Astrocyte (in vitro differentiated cells and primary cell): Measurements from ENCODE around the gene NLRP12. TPM values are rescaled to one million over a fixed set of nuclear protein-coding genes. Genes with fewer than 3 reads are reported as not detected.
"Not testable (repeated sequence)": the region's sequence is repeated elsewhere in the genome, so short reads cannot be mapped to it uniquely, and the experiment has no call there.

Source experiments
- DNase-seq: peaks from one replicate; pipeline ENCODE4 v3.0.0-alpha.2; 2010; ENCODE audit warnings: low read depth
- FAIRE-seq: peaks from 2 replicates; lab custom pipeline; 2011; peaks lifted over from hg19 to GRCh38; lab: Jason Lieb, UNC
- H2AFZ ChIP-seq: 2 replicates; pipeline ENCODE4 v1.6.0; 2012; ENCODE audit warnings: low read depth, low read length, inconsistent platforms
- H3K27ac ChIP-seq: 2 replicates; pipeline ENCODE4 v1.5.1; 2011; ENCODE audit warnings: low read depth, low read length, inconsistent platforms
- H3K27me3 ChIP-seq: 2 replicates; pipeline ENCODE4 v1.6.0; 2011; ENCODE audit warnings: low read length, inconsistent platforms; ENCODE audit not compliant: insufficient read depth
- H3K36me3 ChIP-seq: 2 replicates; pipeline ENCODE4 v1.5.1; 2011; ENCODE audit warnings: low read length, inconsistent platforms; ENCODE audit not compliant: insufficient read depth
- H3K4me1 ChIP-seq: 2 replicates; pipeline ENCODE4 v1.5.1; 2011; ENCODE audit warnings: low read length, inconsistent platforms; ENCODE audit not compliant: insufficient read depth
- H3K4me2 ChIP-seq: 2 replicates; pipeline ENCODE4 v1.6.0; 2012; ENCODE audit warnings: low read length, inconsistent platforms
- H3K4me3 ChIP-seq: 2 replicates; pipeline ENCODE4 v1.5.1; 2011; ENCODE audit warnings: low read depth, mild to moderate bottlenecking, low read length, inconsistent platforms; ENCODE audit not compliant: insufficient read depth
- H3K79me2 ChIP-seq: 2 replicates; pipeline ENCODE4 v1.6.0; 2012; ENCODE audit warnings: mild to moderate bottlenecking, low read length, inconsistent platforms; ENCODE audit not compliant: insufficient read depth
- H3K9ac ChIP-seq: 2 replicates; pipeline ENCODE4 v1.6.0; 2012; ENCODE audit warnings: mild to moderate bottlenecking, low read length, inconsistent platforms
- H3K9me3 ChIP-seq: 2 replicates; pipeline ENCODE4 v1.5.1; 2012; ENCODE audit warnings: low read depth, mild to moderate bottlenecking, low read length, inconsistent platforms; ENCODE audit not compliant: insufficient read depth
- H4K20me1 ChIP-seq: 2 replicates; pipeline ENCODE4 v1.6.0; 2012; ENCODE audit warnings: low read length, inconsistent platforms; ENCODE audit not compliant: insufficient read depth
- H3K27ac Mint-ChIP-seq: one replicate; pipeline ENCODE4 v1.8.0; 2021; ENCODE audit warnings: mild to moderate bottlenecking, mixed read lengths; ENCODE audit not compliant: unreplicated experiment
- H3K27me3 Mint-ChIP-seq: one replicate; pipeline ENCODE4 v1.8.0; 2021; ENCODE audit warnings: low read depth, mixed read lengths; ENCODE audit not compliant: unreplicated experiment
- H3K36me3 Mint-ChIP-seq: one replicate; pipeline ENCODE4 v1.8.0; 2021; ENCODE audit warnings: low read depth, mixed read lengths; ENCODE audit not compliant: unreplicated experiment
- H3K4me1 Mint-ChIP-seq: one replicate; pipeline ENCODE4 v1.8.0; 2021; ENCODE audit warnings: low read depth, mixed read lengths; ENCODE audit not compliant: unreplicated experiment
- H3K4me3 Mint-ChIP-seq: one replicate; pipeline ENCODE4 v1.8.0; 2021; ENCODE audit warnings: mild to moderate bottlenecking, moderate library complexity, mixed read lengths; ENCODE audit not compliant: unreplicated experiment
- H3K9me3 Mint-ChIP-seq: one replicate; pipeline ENCODE4 v1.8.0; 2021; ENCODE audit warnings: mild to moderate bottlenecking, mixed read lengths; ENCODE audit not compliant: unreplicated experiment
- EZH2 ChIP-seq: IDR thresholded peaks from 2 replicates; pipeline ENCODE4 v1.6.1; 2012; ENCODE audit warnings: mild to moderate bottlenecking, low read length, inconsistent platforms; ENCODE audit not compliant: insufficient read depth
- total RNA-seq: library from RNA; stranded (reverse); gene quantifications from 2 replicates; pipeline ENCODE4 v1.2.1, GENCODE V29; 2021
- TF ChIP-seq, protein P1 (sequence below): IDR thresholded peaks from 2 replicates; pipeline ENCODE4 v1.5.1; 2011; ENCODE audit warnings: low read depth, mild to moderate bottlenecking, inconsistent platforms, low read length, moderate library complexity; ENCODE audit not compliant: insufficient read depth

Gene NLRP12
- total RNA-seq, 1 donor from 2014 or later = not detected

DNA sequence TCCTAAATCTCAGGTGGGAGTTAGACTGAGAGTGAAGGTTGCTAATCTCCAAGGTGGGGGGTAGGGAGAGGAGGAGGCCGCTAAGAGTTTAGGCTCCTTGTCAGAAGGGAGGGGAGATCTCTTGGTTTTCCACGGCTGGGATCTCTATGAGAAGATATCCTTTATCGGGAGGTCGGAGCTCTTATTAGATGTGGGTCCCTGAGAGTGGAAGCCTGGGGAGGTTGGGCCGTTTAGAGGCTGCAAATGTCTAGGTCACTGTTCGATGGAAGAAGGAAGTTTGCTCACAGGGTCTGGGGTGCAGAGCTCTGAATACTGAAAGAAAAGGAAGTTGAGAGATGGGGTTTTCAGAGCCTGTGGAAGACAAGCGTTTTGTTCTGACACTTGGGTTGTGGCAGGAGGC is 47.3 kb upstream of the NLRP12 start:
- Histone ChIP-seq H3K9me3 (no peaks in the 10 kb centered on the region), H2AFZ (no peak overlapping the region), H3K27me3 (no peaks in the 10 kb centered on the region), H3K9ac (no peak overlapping the region), H3K36me3 (peaks cover 9% of the 10 kb centered on the region), H3K79me2 (peaks cover 59% of the 10 kb centered on the region), H3K27ac (no peak overlapping the region), H4K20me1 (peaks cover 57% of the 10 kb centered on the region), H3K4me3 (no peak overlapping the region), H3K4me2 (peak overlapping the region; percentile 79), H3K4me1 (peaks cover 7% of the 10 kb centered on the region)
- Mint-ChIP-seq H3K27ac (no peak overlapping the region), H3K36me3 (peaks cover 14% of the 10 kb centered on the region), H3K4me1 (peaks cover 8% of the 10 kb centered on the region), H3K27me3 (no peaks in the 10 kb centered on the region), H3K4me3 (peak overlapping the region; percentile 67), H3K9me3 (no peaks in the 10 kb centered on the region)
- no peak for FAIRE-seq
- DNase-seq = no peak
- TF ChIP-seq EZH2 = no peak
- TF ChIP-seq, protein P1, sequence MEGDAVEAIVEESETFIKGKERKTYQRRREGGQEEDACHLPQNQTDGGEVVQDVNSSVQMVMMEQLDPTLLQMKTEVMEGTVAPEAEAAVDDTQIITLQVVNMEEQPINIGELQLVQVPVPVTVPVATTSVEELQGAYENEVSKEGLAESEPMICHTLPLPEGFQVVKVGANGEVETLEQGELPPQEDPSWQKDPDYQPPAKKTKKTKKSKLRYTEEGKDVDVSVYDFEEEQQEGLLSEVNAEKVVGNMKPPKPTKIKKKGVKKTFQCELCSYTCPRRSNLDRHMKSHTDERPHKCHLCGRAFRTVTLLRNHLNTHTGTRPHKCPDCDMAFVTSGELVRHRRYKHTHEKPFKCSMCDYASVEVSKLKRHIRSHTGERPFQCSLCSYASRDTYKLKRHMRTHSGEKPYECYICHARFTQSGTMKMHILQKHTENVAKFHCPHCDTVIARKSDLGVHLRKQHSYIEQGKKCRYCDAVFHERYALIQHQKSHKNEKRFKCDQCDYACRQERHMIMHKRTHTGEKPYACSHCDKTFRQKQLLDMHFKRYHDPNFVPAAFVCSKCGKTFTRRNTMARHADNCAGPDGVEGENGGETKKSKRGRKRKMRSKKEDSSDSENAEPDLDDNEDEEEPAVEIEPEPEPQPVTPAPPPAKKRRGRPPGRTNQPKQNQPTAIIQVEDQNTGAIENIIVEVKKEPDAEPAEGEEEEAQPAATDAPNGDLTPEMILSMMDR = no peak

DNA sequence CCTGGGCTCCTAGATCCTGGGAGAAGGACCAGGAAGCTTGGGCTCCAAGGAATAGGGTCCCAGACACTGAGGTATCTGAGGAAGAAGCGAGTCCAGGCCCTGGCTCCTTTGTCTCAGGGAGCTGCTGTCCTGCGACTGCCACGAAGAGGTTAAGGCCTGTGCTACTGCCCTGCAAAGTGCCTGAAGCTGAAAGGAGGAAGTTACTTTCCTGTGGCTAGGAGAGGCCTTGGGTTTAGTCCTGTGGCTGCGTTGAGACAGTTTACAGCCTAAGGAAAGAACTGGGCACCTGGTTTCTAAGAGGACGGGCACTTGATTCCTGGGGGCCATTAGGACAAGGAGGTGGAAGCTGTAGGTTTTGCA is 46.4 kb upstream of the NLRP12 start:
- Histone ChIP-seq H3K79me2 (peaks cover 59% of the 10 kb centered on the region), H3K4me2 (peak overlapping the region; percentile 79), H3K9me3 (no peaks in the 10 kb centered on the region), H3K36me3 (peaks cover 9% of the 10 kb centered on the region), H3K27ac (no peak overlapping the region), H3K4me1 (peaks cover 13% of the 10 kb centered on the region), H4K20me1 (peaks cover 50% of the 10 kb centered on the region), H3K9ac (peak overlapping the region; percentile 59), H3K27me3 (no peaks in the 10 kb centered on the region), H2AFZ (no peak overlapping the region), H3K4me3 (peak overlapping the region; percentile 44)
- Mint-ChIP-seq H3K4me3 (peak overlapping the region; percentile 80), H3K4me1 (peaks cover 10% of the 10 kb centered on the region), H3K9me3 (no peaks in the 10 kb centered on the region), H3K27ac (peak overlapping the region; percentile 88), H3K27me3 (no peaks in the 10 kb centered on the region), H3K36me3 (peaks cover 6% of the 10 kb centered on the region)
- DNase-seq (no peak), FAIRE-seq (no peak)
- TF ChIP-seq EZH2 = no peak
- TF ChIP-seq, protein P1 = no peak

- not testable (repeated sequence) for H3K27ac Mint-ChIP-seq, FAIRE-seq, H3K9me3 Mint-ChIP-seq, H3K36me3 Mint-ChIP-seq, H3K27me3 Mint-ChIP-seq, H2AFZ ChIP-seq, H3K27me3 ChIP-seq, DNase-seq, H3K36me3 ChIP-seq, H3K9me3 ChIP-seq
- peaks cover 59% of the 10 kb centered on the region for H3K79me2 ChIP-seq
- peak overlapping the region; percentile 95 for H3K4me3 ChIP-seq
- peak overlapping the region; percentile 99 for H3K9ac ChIP-seq
- peaks cover 14% of the 10 kb centered on the region for H3K4me1 ChIP-seq
- peak overlapping the region; percentile 94 for H3K4me2 ChIP-seq
- H3K4me1 Mint-ChIP-seq = peaks cover 13% of the 10 kb centered on the region
- H3K27ac ChIP-seq = peak overlapping the region; percentile 93
- H3K4me3 Mint-ChIP-seq = peak overlapping the region; percentile 83
- peaks cover 46% of the 10 kb centered on the region for H4K20me1 ChIP-seq
Measured at GRCh38 chr19:53869805-53870484, 45.8 kb upstream of the NLRP12 start.
